Activated T-helper 9 cell treated with anti-CD3 and anti-CD28 coated beads, Interleukin-2, amount 50 U/mL, for 16 hours (primary cell): ENCODE results near the gene PTPRJ.
A peak's percentile ranks its signal among the peaks of the same experiment; 100 is the strongest.
"Not testable (repeated sequence)": the region's sequence is repeated elsewhere in the genome, so short reads cannot be mapped to it uniquely, and the experiment has no call there.

Experiments used
- DNase-seq: peaks from one replicate; pipeline ENCODE4 v3.0.0-alpha.2; 2020; ENCODE audit warnings: low read depth

The PTPRJ gene

GRCh38 chr11:47980088-47980906 is at the start of gene PTPRJ:
Gene PTPRJ (plus strand): TSS chr11:47980559. CDS start chr11:47980913, 354 bp downstream.
- DNase-seq: peak; percentile 54

- DNase-seq: no peak
Measured at GRCh38 chr11:47932544-47932943, 47.8 kb upstream of the PTPRJ start.

- not testable (repeated sequence) for DNase-seq
Measured at GRCh38 chr11:47933797-47934196, 46.6 kb upstream of the PTPRJ start.

GRCh38 chr11:47938791-47939560 is 41.4 kb upstream of the PTPRJ start:
- no peak for DNase-seq

- no peak for DNase-seq
Measured at GRCh38 chr11:47940904-47941649, 39.3 kb upstream of the PTPRJ start.

- no peak for DNase-seq
Measured at GRCh38 chr11:47941907-47942558, 38.3 kb upstream of the PTPRJ start.

- DNase-seq: no peak
Measured at GRCh38 chr11:47943721-47944586, 36.4 kb upstream of the PTPRJ start.

- no peak for DNase-seq
Measured at GRCh38 chr11:47944632-47945031, 35.7 kb upstream of the PTPRJ start.

- DNase-seq: peak; percentile 8
Measured at GRCh38 chr11:47946682-47947559, 33.4 kb upstream of the PTPRJ start.

- no peak for DNase-seq
Measured at GRCh38 chr11:47948137-47948536, 32.2 kb upstream of the PTPRJ start.

GRCh38 chr11:47949001-47949675 is 31.2 kb upstream of the PTPRJ start:
- not testable (repeated sequence) for DNase-seq

GRCh38 chr11:47950396-47950795 is 30.0 kb upstream of the PTPRJ start:
- peak; percentile 33 for DNase-seq

- DNase-seq: not testable (repeated sequence)
Measured at GRCh38 chr11:47951504-47951903, 28.9 kb upstream of the PTPRJ start.

- DNase-seq: no peak
Measured at GRCh38 chr11:47955061-47955755, 25.2 kb upstream of the PTPRJ start.

GRCh38 chr11:47960015-47960414 is 20.3 kb upstream of the PTPRJ start:
- DNase-seq: no peak

GRCh38 chr11:47961383-47961782 is 19.0 kb upstream of the PTPRJ start:
- DNase-seq: no peak

- DNase-seq: no peak
Measured at GRCh38 chr11:47964546-47964945, 15.8 kb upstream of the PTPRJ start.
